Measurements from ENCODE around the gene PTH1R. TPM values are rescaled to one million over a fixed set of nuclear protein-coding genes. Genes with fewer than 3 reads are reported as not detected.

The PTH1R gene
- total RNA-seq = 10 to 100 TPM in 3 of 4 donors, 1 to 10 TPM in 1; 7.8 to 18.5 (median 14.5) TPM

GRCh38 chr3:46877406-46878125 lies at the start of gene PTH1R:
PTH1R (plus strand) TSS chr3:46877721; CDS start chr3:46883560, 5,839 bp downstream.
- TF ChIP-seq CTCF (IDR thresholded peaks at IDR 0.05) (no peak), EP300 (IDR thresholded peaks at IDR 0.05) (no peak), POLR2A (IDR thresholded peaks at IDR 0.05) (no peak), POLR2AphosphoS5 (IDR thresholded peaks at IDR 0.05) (no peak)
- ATAC-seq = no peak
- WGBS, 2 donors (ENCODE audit: low coverage in 1 of 2) = 64% methylated on average over 3 of the region's 7 CpGs; no CpG with 5 or more reads in 1 of the 2 donors
- Histone ChIP-seq H3K4me1 (peaks cover 0 to 63% (median 20%) of the 10 kb centered on the region in 3 donors), H3K27ac (peak within 1 kb of the TSS in 3 of 4 donors; percentile 14 to 35 (median 29)), H3K9me3 (no peaks in the 10 kb centered on the region), H3K36me3 (no peaks in the 10 kb centered on the region), H3K27me3 (peaks cover 17% of the 10 kb centered on the region), H3K4me3 (no peak within 1 kb of the TSS)

GRCh38 chr3:46829699-46830208 lies 47.8 kb upstream of the PTH1R start:
- no peak for TF ChIP-seq POLR2AphosphoS5 (IDR thresholded peaks at IDR 0.05)
- no peak for TF ChIP-seq EP300 (IDR thresholded peaks at IDR 0.05)
- TF ChIP-seq CTCF (IDR thresholded peaks at IDR 0.05) = no peak
- TF ChIP-seq POLR2A (IDR thresholded peaks at IDR 0.05) = no peak
- H3K27ac ChIP-seq = no peak overlapping the region
- H3K4me1 ChIP-seq = no peaks in the 10 kb centered on the region
- no CpG with 5 or more reads among the region's 4 CpGs for WGBS, 2 donors (ENCODE audit: low coverage in 1 of 2)
- no peaks in the 10 kb centered on the region for H3K9me3 ChIP-seq
- H3K4me3 ChIP-seq = no peak overlapping the region
- no peaks in the 10 kb centered on the region for H3K27me3 ChIP-seq
- no peak for ATAC-seq
- H3K36me3 ChIP-seq = peaks cover 0 to 5% of the 10 kb centered on the region in 2 donors

GRCh38 chr3:46830801-46831200 lies 46.7 kb upstream of the PTH1R start:
- no peak for ATAC-seq
- Histone ChIP-seq H3K9me3 (no peaks in the 10 kb centered on the region), H3K27ac (no peak overlapping the region), H3K36me3 (peaks cover 0 to 11% of the 10 kb centered on the region in 2 donors), H3K27me3 (no peaks in the 10 kb centered on the region), H3K4me3 (no peak overlapping the region), H3K4me1 (no peaks in the 10 kb centered on the region)
- WGBS, 2 donors (ENCODE audit: low coverage in 1 of 2) = 59 to 88% methylated on average over 1 to 2 of the region's 2 CpGs
- TF ChIP-seq POLR2A (IDR thresholded peaks at IDR 0.05) = no peak
- TF ChIP-seq CTCF (IDR thresholded peaks at IDR 0.05) = no peak
- no peak for TF ChIP-seq EP300 (IDR thresholded peaks at IDR 0.05)
- TF ChIP-seq POLR2AphosphoS5 (IDR thresholded peaks at IDR 0.05) = no peak

GRCh38 chr3:46831316-46831715 lies 46.2 kb upstream of the PTH1R start:
- 80 to 100% methylated on average over 1 of the region's 3 CpGs for WGBS, 2 donors (ENCODE audit: low coverage in 1 of 2)
- H3K4me3 ChIP-seq = no peak overlapping the region
- no peaks in the 10 kb centered on the region for H3K27me3 ChIP-seq
- no peaks in the 10 kb centered on the region for H3K4me1 ChIP-seq
- no peak for ATAC-seq
- peaks cover 0 to 16% of the 10 kb centered on the region in 2 donors for H3K36me3 ChIP-seq
- TF ChIP-seq CTCF (IDR thresholded peaks at IDR 0.05) (no peak), POLR2AphosphoS5 (IDR thresholded peaks at IDR 0.05) (no peak), EP300 (IDR thresholded peaks at IDR 0.05) (no peak)
- H3K9me3 ChIP-seq = no peaks in the 10 kb centered on the region
- H3K27ac ChIP-seq = no peak overlapping the region

DNA sequence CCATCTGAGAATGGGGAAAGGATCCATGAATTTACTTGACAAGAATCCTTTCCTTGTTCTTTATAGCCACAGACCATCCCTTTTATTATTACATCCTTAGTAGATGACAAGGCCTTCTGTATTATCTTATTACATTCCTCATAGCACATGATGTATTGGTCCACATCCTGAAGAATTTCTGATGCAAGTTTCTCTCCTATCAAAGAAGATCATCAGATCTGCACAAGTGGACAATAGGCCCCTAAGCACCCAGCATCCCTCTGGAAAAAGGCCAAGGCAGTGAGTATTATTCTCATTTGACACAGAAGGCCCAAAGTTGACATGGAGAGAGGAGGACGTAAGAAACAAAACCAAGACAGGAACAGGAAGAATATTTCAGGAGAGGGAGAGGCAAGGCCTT lies 45.7 kb upstream of the PTH1R start:
- 0 to 59% methylated on average over 1 of the region's 1 CpG for WGBS, 2 donors (ENCODE audit: low coverage in 1 of 2)
- no peak for ATAC-seq
- H3K4me1 ChIP-seq = no peaks in the 10 kb centered on the region

More for the DNA sequence above, 45.7 kb upstream of the PTH1R start:
- TF ChIP-seq POLR2AphosphoS5 (IDR thresholded peaks at IDR 0.05) (no peak), EP300 (IDR thresholded peaks at IDR 0.05) (no peak), CTCF (IDR thresholded peaks at IDR 0.05) (no peak), POLR2A (IDR thresholded peaks at IDR 0.05) (no peak)
- Histone ChIP-seq H3K27me3 (no peaks in the 10 kb centered on the region), H3K9me3 (no peaks in the 10 kb centered on the region), H3K27ac (no peak overlapping the region), H3K36me3 (peaks cover 0 to 16% of the 10 kb centered on the region in 2 donors), H3K4me3 (no peak overlapping the region)

Measured in gastroesophageal sphincter (tissue), 4 donors.